Measurements from ENCODE around the gene PDE11A.

- TF ChIP-seq, protein P1, sequence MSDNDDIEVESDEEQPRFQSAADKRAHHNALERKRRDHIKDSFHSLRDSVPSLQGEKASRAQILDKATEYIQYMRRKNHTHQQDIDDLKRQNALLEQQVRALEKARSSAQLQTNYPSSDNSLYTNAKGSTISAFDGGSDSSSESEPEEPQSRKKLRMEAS (IDR thresholded peaks at IDR 0.05), result no peak
- no peak for TF ChIP-seq RAD21 (IDR thresholded peaks at IDR 0.05)
- no peak for TF ChIP-seq CTCF (IDR thresholded peaks at IDR 0.05; ENCODE audit: low read depth, low read length, missing input control)
- TF ChIP-seq JUND (IDR thresholded peaks at IDR 0.05), result no peak
- TF ChIP-seq HNF4A (conservative IDR thresholded peaks at IDR 0.05), result no peak
Measured at GRCh38 chr2:177923323-177923722, 149.3 kb downstream of the PDE11A start.
